Uterus (tissue), 2 donors: ENCODE data around the gene ADCY10.

ENCODE experiments used
- CTCF ChIP-seq, 4 experiments: fragments of 200-600 bp in 2 of 4; fragments of 450-650 bp in 2 of 4; sonication (generic) in 2 of 4; IDR thresholded peaks; one replicate each; pipeline ENCODE4 v1.5.1; 2016 to 2019; ENCODE audit warnings: antibody characterized with exemption in 4 of 4, mild to moderate bottlenecking in 2 of 4, moderate library complexity in 1 of 4
- POLR2A ChIP-seq, 2 donors: fragments of 450-650 bp; IDR thresholded peaks; one replicate each; pipeline ENCODE4 v1.6.1; 2016; ENCODE audit warnings: antibody characterized with exemption in 2 of 2, mild to moderate bottlenecking in 1 of 2, moderate library complexity in 1 of 2

GRCh38 chr1:167933788-167934187, 19.9 kb upstream of the ADCY10 start:
- no peak for TF ChIP-seq CTCF (IDR thresholded peaks at IDR 0.05)
- TF ChIP-seq POLR2A (IDR thresholded peaks at IDR 0.05) = no peak
